PC-3 (cell line): ENCODE measurements around the gene FBLIM1.

Source experiments
- EZH2 ChIP-seq: fragments of 300-600 bp; sonication (generic); IDR thresholded peaks from one replicate; pipeline ENCODE4 v1.6.1; 2017; ENCODE audit warnings: antibody characterized with exemption, mild to moderate bottlenecking, low read length; ENCODE audit not compliant: unreplicated experiment
- EZH2phosphoT487 ChIP-seq: fragments of 300-600 bp; sonication (generic); IDR thresholded peaks from 2 replicates; pipeline ENCODE4 v1.6.1; 2018; ENCODE audit warnings: mild to moderate bottlenecking, antibody characterized with exemption, low read length, borderline replicate concordance
- TF ChIP-seq, protein P1 (sequence below): fragments of 300-600 bp; sonication (generic); conservative IDR thresholded peaks from 2 replicates; pipeline ENCODE4 v1.5.1; 2017; ENCODE audit warnings: antibody characterized with exemption, low read depth, mild to moderate bottlenecking, low read length

- TF ChIP-seq, protein P1, sequence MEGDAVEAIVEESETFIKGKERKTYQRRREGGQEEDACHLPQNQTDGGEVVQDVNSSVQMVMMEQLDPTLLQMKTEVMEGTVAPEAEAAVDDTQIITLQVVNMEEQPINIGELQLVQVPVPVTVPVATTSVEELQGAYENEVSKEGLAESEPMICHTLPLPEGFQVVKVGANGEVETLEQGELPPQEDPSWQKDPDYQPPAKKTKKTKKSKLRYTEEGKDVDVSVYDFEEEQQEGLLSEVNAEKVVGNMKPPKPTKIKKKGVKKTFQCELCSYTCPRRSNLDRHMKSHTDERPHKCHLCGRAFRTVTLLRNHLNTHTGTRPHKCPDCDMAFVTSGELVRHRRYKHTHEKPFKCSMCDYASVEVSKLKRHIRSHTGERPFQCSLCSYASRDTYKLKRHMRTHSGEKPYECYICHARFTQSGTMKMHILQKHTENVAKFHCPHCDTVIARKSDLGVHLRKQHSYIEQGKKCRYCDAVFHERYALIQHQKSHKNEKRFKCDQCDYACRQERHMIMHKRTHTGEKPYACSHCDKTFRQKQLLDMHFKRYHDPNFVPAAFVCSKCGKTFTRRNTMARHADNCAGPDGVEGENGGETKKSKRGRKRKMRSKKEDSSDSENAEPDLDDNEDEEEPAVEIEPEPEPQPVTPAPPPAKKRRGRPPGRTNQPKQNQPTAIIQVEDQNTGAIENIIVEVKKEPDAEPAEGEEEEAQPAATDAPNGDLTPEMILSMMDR = no peak
- TF ChIP-seq EZH2 (no peak), EZH2phosphoT487 (no peak)
Observed at GRCh38 chr1:15775706-15776105, 17.1 kb downstream of the FBLIM1 start.
